ENCODE results near the gene APBA3. TPM values are rescaled to one million over a fixed set of nuclear protein-coding genes. Genes with fewer than 3 reads are reported as not detected.

The APBA3 gene
- total and polyA plus RNA-seq, 2 experiments from 2014 or later, result 17.2 to 31.8 TPM

DNA sequence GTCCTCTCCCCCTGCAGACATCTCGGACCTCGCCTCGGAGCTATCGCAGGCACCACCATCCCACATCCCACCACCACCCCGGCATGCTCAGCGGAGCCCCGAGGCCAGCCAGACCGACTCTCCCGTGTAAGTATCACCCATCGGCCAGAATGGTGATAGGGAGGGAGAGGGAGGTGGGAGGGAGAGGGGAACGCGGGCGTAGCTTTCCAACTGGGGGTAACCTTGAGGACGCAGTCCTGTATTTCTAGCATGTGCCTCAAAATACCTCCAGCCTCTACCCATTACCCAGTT, 27.2 kb downstream of the APBA3 start:
- ATAC-seq (no peak), DNase-seq (ENCODE audit: low spot score) (no peak)
- no peaks in the 10 kb centered on the region for H3K79me2 ChIP-seq (replicated peaks; ENCODE audit: insufficient read depth)
- no peak overlapping the region for H3K4me2 ChIP-seq
- Mint-ChIP-seq H3K27ac (no peak overlapping the region), H3K36me3 (ENCODE audit: low read depth) (0 out of 3 replicates have a peak, but pooled peaks cover 3% of the 10 kb centered on the region), H3K9me3 (no peaks in the 10 kb centered on the region), H3K27me3 (ENCODE audit: insufficient read depth, low read depth, poor library complexity) (peaks cover 11% of the 10 kb centered on the region), H3K4me3 (no peak overlapping the region), H3K4me1 (no peaks in the 10 kb centered on the region)
- no peaks in the 10 kb centered on the region for H3F3A ChIP-seq (replicated peaks; ENCODE audit: low read depth)
- no peaks in the 10 kb centered on the region for H3K27me3 ChIP-seq (ENCODE audit: insufficient read depth)
- no peaks in the 10 kb centered on the region for H4K20me1 ChIP-seq (replicated peaks; ENCODE audit: insufficient read depth)
- no peaks in the 10 kb centered on the region for H3K4me1 ChIP-seq (ENCODE audit: insufficient read depth)
- no peak overlapping the region for H2AFZ ChIP-seq
- no peak overlapping the region for H3K27ac ChIP-seq (ENCODE audit: low read depth)
- H3K36me3 ChIP-seq (ENCODE audit: insufficient read depth), result peaks cover 4% of the 10 kb centered on the region; the same call in 1 of the 2 replicates
- no peaks in the 10 kb centered on the region for H3K9me2 ChIP-seq (ENCODE audit: insufficient read depth)
- no peak overlapping the region for H3K4me3 ChIP-seq
- TF ChIP-seq ZNF331 (CRISPR knock-in tag; IDR thresholded peaks at IDR 0.05; ENCODE audit: low read depth) (no peak), ZNF114 (CRISPR knock-in tag; IDR thresholded peaks at IDR 0.05) (no peak), POLR2AphosphoS5 (IDR thresholded peaks at IDR 0.05; ENCODE audit: low read depth) (no peak), ZNF462 (CRISPR knock-in tag; IDR thresholded peaks at IDR 0.05) (no peak), STAT1 (IDR thresholded peaks at IDR 0.05; ENCODE audit: unreplicated experiment) (no peak), NANOG (IDR thresholded peaks at IDR 0.05; ENCODE audit: borderline replicate concordance) (no peak), ETS1 (IDR thresholded peaks at IDR 0.05) (no peak), JUNB (IDR thresholded peaks at IDR 0.05; ENCODE audit: unreplicated experiment) (no peak), REST (IDR thresholded peaks at IDR 0.05; ENCODE audit: unreplicated experiment) (no peak), CREB1 (CRISPR knock-in tag; IDR thresholded peaks at IDR 0.05; ENCODE audit: low read depth) (no peak)
- TF ChIP-seq, protein P1, sequence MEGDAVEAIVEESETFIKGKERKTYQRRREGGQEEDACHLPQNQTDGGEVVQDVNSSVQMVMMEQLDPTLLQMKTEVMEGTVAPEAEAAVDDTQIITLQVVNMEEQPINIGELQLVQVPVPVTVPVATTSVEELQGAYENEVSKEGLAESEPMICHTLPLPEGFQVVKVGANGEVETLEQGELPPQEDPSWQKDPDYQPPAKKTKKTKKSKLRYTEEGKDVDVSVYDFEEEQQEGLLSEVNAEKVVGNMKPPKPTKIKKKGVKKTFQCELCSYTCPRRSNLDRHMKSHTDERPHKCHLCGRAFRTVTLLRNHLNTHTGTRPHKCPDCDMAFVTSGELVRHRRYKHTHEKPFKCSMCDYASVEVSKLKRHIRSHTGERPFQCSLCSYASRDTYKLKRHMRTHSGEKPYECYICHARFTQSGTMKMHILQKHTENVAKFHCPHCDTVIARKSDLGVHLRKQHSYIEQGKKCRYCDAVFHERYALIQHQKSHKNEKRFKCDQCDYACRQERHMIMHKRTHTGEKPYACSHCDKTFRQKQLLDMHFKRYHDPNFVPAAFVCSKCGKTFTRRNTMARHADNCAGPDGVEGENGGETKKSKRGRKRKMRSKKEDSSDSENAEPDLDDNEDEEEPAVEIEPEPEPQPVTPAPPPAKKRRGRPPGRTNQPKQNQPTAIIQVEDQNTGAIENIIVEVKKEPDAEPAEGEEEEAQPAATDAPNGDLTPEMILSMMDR (conservative IDR thresholded peaks at IDR 0.05; ENCODE audit: low read depth in 2 of 2), result no peak

Data from GM23338 (cell line).